HCT116 (cell line): ENCODE data around the gene RBM34.

Experiments
- CEBPB ChIP-seq: IDR thresholded peaks from 2 replicates; pipeline ENCODE4 v1.6.1; 2012; ENCODE audit warnings: low read depth
- CTCF ChIP-seq, 3 experiments: fragments of 200-600 bp in 1 of 3; sonication (generic) in 1 of 3; IDR thresholded peaks in 2 of 3; conservative IDR thresholded peaks in 1 of 3; 2 replicates each; pipeline ENCODE4 v1.5.1; 2012 to 2017; ENCODE audit warnings: low read depth in 2 of 3, low read length in 2 of 3, antibody characterized with exemption in 1 of 3, borderline replicate concordance in 1 of 3, control low read depth in 1 of 3, mild to moderate bottlenecking in 1 of 3, mixed read lengths in 1 of 3, mixed run types in 1 of 3, moderate library complexity in 1 of 3; ENCODE audit not compliant: insufficient read depth in 1 of 3
- EZH2 ChIP-seq: fragments of 200-600 bp; sonication (generic); IDR thresholded peaks from 2 replicates; pipeline ENCODE4 v1.6.1; 2017; ENCODE audit warnings: antibody characterized with exemption, mixed run types
- JUND ChIP-seq: IDR thresholded peaks from 2 replicates; pipeline ENCODE4 v1.6.1; 2012
- MAX ChIP-seq: IDR thresholded peaks from 2 replicates; pipeline ENCODE4 v1.6.1; 2012
- POLR2A ChIP-seq: IDR thresholded peaks from 2 replicates; pipeline ENCODE4 v1.7.0; 2011; ENCODE audit warnings: borderline replicate concordance; ENCODE audit not compliant: insufficient read depth, insufficient read length; ENCODE audit errors: extremely low read depth
- RAD21 ChIP-seq: IDR thresholded peaks from 2 replicates; pipeline ENCODE4 v1.6.1; 2012; ENCODE audit warnings: low read depth, mild to moderate bottlenecking
- SP1 ChIP-seq: IDR thresholded peaks from 2 replicates; pipeline ENCODE4 v1.6.1; 2012; ENCODE audit warnings: low read depth
- SRF ChIP-seq: IDR thresholded peaks from 2 replicates; pipeline ENCODE4 v1.6.1; 2012; ENCODE audit warnings: low read depth
- TCF7L2 ChIP-seq: IDR thresholded peaks from 2 replicates; pipeline ENCODE4 v1.7.0; 2011; ENCODE audit warnings: borderline replicate concordance, inconsistent platforms; ENCODE audit not compliant: insufficient read depth, insufficient read length; ENCODE audit errors: extremely low read depth
- ZNF274 ChIP-seq: fragments of 200-500 bp; sonication (Bioruptor generic); IDR thresholded peaks from 2 replicates; pipeline ENCODE4 v1.6.1; 2014; ENCODE audit warnings: mild to moderate bottlenecking, low read depth, low read length, inconsistent platforms

- TF ChIP-seq CTCF (IDR thresholded peaks at IDR 0.05 in 2 of 3, conservative IDR thresholded peaks at IDR 0.05 in 1 of 3; ENCODE audit: borderline replicate concordance in 1 of 3, insufficient read depth in 1 of 3, low read depth in 2 of 3, low read length in 2 of 3), result no peak
- no peak for TF ChIP-seq POLR2A
- TF ChIP-seq MAX, result no peak
- no peak for TF ChIP-seq EZH2
- TF ChIP-seq ZNF274, result no peak
- no peak for TF ChIP-seq RAD21
- TF ChIP-seq JUND, result no peak
- TF ChIP-seq TCF7L2, result no peak
- no peak for TF ChIP-seq SRF
- TF ChIP-seq SP1, result no peak
- no peak for TF ChIP-seq CEBPB
Measured at GRCh38 chr1:235111107-235111506, 49.9 kb downstream of the RBM34 start.
